GM21390 (cell line): Measurements from ENCODE around the gene CFAP47.
"Not testable (repeated sequence)": the region's sequence is repeated elsewhere in the genome, so short reads cannot be mapped to it uniquely, and the experiment has no call there.

Source experiments
- ATAC-seq: cut with Tn5 transposase; IDR thresholded peaks from one replicate; pipeline ENCODE4 v1.9.1; 2021; ENCODE audit not compliant: unreplicated experiment

Gene CFAP47, protein sequence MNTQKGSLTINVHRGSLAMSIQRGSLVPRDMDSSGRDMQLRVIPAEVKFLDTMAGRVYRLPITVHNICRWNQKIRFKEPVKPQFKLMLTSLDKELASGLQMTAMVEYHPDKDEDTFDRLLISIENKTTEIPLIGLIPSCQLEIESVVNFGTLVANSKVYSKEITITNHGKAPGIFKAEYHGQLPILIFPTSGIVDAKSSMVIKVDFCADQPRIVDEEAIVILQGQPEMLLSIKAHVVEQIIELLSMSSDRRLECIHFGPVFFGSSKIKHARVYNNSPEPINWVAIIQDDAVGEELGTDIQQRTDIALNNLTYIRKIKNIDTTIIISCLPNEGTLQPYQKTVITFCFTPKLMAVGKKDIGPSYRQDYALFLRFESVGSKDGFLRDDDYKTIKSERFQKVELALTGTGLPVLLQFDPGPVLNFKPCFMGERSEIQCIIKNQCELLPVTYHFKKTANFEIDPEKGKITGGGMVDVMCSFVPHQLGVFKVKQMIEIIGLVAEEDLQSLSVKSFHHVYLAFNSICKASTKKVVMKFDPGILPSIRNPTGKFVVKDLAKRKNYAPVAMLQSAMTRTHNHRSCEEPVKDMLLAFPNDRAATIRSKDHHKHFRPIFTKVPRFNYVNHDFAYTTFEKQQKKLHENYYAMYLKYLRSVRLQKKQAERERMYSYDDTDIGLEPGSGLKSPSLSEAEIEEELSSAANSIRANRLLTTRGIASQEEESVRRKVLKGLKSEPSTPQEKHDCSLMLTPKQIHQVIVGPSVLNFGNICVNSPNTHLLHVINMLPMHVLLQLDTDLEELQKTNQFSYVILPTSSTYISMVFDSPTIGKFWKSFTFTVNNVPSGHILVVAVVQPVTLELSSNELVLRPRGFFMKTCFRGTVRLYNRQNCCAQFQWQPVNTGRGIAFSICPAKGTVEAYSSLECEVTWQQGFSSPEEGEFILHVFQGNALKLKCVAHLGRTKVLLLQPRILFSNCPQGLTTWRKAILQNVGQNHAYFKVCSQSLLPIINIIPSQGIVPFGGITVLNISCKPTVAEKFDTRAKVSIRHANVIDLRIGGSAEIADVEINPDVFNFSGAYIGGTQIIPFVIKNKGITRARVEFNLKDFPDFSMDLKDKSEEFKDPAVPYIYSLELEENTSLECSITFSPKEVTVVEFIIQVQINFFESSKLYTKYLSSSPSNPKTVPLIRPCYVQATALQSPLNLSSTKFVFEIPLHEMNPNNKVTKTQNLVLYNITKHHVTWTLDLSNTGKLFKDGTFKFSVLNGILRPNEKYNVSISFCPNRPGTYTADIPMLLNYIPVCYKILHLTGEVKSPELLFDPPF (N-terminal part only)

GRCh38 chrX:35919536-35920309 is at the start of gene CFAP47:
Gene CFAP47 (plus strand): TSS chrX:35919734. CDS start chrX:35919800, 66 bp downstream.
- no peak for ATAC-seq

- no peak for ATAC-seq
Measured at GRCh38 chrX:35880601-35881000, 38.9 kb upstream of the CFAP47 start.

DNA sequence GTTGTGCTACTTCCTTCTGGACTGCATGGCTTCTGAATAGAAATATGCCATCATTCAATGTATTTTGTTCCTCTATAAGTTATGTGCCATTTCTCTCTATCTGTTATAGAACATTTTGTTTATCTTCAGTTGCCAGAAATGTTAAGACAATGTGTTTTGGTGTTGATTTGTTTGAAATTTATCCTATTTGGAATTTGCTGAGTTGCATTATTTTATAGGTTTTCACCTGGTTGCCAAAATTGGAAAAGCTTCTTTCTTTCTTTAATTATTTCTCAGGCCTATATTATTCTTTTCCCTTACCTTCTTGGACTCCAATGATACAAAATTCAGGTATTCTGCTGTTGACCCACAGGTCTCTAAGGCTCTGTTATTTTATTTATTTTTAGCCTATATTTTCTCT is 33.4 kb upstream of the CFAP47 start:
- ATAC-seq = no peak

GRCh38 chrX:35890699-35891098 is 28.8 kb upstream of the CFAP47 start:
- no peak for ATAC-seq

GRCh38 chrX:35986816-35987215 is 67.3 kb downstream of the CFAP47 start:
- ATAC-seq = not testable (repeated sequence)

DNA sequence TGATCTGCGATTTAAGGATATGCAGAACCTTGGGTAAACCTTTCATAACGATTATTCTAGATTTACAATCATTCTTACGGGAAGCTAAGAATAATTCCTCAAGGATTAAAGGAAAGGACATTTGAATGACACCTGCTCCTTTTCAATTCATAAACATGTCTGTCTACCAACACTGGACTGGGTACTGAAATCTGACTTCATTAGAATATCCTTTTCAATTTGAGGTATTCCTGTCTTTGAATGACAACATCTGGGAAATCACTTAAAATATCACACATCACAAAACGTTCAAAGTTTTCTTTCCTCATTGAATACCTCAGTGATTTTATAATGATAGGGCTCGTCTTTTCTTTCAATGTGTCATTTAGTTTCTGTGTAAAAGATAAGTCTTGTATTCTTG is 87.7 kb downstream of the CFAP47 start:
- no peak for ATAC-seq

DNA sequence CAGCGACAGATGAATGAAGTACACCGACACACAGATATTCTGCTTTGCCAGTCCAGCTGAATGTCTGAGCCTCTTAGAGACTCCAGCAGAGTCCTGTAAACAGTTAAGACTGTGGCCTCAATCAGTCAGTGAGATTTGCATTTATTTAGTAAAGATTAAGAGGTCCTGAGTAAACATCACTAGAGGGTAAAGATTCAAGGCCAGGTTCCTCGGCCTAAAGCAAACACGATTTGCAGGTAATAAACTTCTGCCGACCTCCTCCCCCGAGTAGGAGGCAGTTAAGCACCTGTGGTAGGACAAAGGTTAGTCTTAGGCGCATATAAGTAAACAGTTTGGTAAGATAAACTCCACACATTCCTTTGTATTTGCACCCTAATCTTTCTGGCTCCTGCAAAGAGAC is 99.6 kb downstream of the CFAP47 start:
- ATAC-seq = no peak

GRCh38 chrX:36035550-36035949 is 116.0 kb downstream of the CFAP47 start:
- no peak for ATAC-seq

DNA sequence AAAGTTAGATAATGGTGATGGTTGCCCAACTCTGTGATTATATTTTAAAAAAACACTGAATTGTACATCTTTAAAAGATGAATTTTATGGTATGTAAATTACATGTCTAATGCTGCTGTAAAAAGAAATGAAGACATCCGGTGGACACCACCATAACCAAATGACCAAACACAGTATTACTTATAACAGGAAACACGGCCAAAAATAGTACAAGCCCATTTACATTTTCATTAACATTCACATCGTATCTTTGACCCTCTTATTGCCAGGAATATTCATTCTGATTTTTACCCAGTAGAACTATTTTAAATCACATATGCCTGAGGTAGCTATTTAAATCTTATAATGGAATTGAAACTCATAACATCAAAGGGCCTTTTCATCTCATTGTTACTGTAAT is 143.2 kb downstream of the CFAP47 start:
- no peak for ATAC-seq

- ATAC-seq = no peak
Measured at GRCh38 chrX:36071061-36071460, 151.5 kb downstream of the CFAP47 start.

- ATAC-seq = not testable (repeated sequence)
Measured at GRCh38 chrX:36075009-36075408, 155.5 kb downstream of the CFAP47 start.

GRCh38 chrX:36083256-36083655 is 163.7 kb downstream of the CFAP47 start:
- no peak for ATAC-seq

- ATAC-seq = no peak
Measured at GRCh38 chrX:36087366-36087765, 167.8 kb downstream of the CFAP47 start.

- not testable (repeated sequence) for ATAC-seq
Measured at GRCh38 chrX:36088939-36089338, 169.4 kb downstream of the CFAP47 start.

DNA sequence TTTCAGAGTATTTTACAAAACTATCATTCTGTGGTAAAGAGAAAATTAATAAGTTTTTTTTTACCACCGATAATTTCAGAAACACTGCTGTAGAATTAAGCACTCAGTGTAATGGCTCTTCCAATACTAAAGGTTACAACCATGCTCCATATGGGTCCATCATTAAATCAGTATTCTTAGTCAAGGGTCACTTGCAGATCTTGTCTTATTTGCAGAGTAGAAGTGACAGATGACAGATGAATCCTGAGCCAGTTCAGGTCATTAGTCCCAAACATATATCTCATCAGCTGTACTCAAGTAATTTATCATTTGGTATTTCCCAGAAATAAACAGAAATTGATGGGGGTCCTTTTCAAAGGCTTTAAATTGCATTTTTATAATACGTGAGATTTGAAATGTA is 182.9 kb downstream of the CFAP47 start:
- no peak for ATAC-seq

- no peak for ATAC-seq
Measured at GRCh38 chrX:36116222-36116621, 196.7 kb downstream of the CFAP47 start.

- no peak for ATAC-seq
Measured at GRCh38 chrX:36159254-36159653, 239.7 kb downstream of the CFAP47 start.

GRCh38 chrX:36160081-36160480 is 240.5 kb downstream of the CFAP47 start:
- ATAC-seq = no peak

DNA sequence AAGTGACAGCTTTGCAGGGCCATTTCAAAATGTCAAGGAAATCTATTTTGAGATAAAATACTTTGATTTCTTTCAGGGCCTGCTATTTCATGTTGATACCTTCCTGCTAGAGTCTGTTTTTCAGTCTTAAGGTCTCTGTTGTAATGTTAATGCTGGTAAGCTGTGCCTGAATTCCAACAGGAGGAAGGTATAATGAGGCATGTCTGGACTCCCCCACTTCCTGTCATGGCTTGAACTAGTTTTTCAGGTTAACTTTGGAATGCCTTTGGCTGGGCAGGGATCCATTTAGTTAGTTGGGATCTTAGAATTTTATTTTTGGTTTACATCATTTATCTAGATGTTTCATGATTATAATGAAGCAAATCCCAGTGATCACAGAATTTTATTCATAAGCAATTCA is 279.0 kb downstream of the CFAP47 start:
- no peak for ATAC-seq

GRCh38 chrX:36199928-36200327 is 280.4 kb downstream of the CFAP47 start:
- ATAC-seq = no peak
